Erythroblast (primary cell): Measurements from ENCODE around the gene TMEM17.

ENCODE experiments used
- GATA1 ChIP-seq: IDR thresholded peaks from 2 replicates; pipeline ENCODE4 v1.6.1; 2011; ENCODE audit warnings: low read depth, mild to moderate bottlenecking, control low read depth, low read length, moderate library complexity
- POLR2A ChIP-seq: IDR thresholded peaks from 2 replicates; pipeline ENCODE4 v1.6.1; 2011; ENCODE audit warnings: mild to moderate bottlenecking, low read length

- TF ChIP-seq POLR2A, result no peak
- no peak for TF ChIP-seq GATA1
Observed at GRCh38 chr2:62473246-62473827, 32.7 kb downstream of the TMEM17 start.
